ENCODE data around the gene FAM171A1. TPM values are rescaled to one million over a fixed set of nuclear protein-coding genes. Genes with fewer than 3 reads are reported as not detected.

FAM171A1 gene
- polyA plus RNA-seq, 1 donor (not counting 4 experiments of a cell fraction or from before 2014, with no cell fraction given) = 8.8 TPM

- dilution Hi-C loops (cut with MboI; ENCODE audit: extremely low pct_ligation_motif_present, low sequenced_read_pairs) = no loop called here
- H3K27me3 ChIP-seq (ENCODE audit: control insufficient read depth, extremely low read depth, insufficient read depth, low read length) = no peaks in the 10 kb centered on the region
These were observed 70.9 kb downstream of the FAM171A1 start for GRCh38 chr10:15300145-15300544.

GRCh38 chr10:15296701-15297100 is 74.4 kb downstream of the FAM171A1 start:
- DNase-seq (ENCODE audit: low read depth, low spot score) = no peak
- FAIRE-seq = no peak
- Histone ChIP-seq H3K4me2 (ENCODE audit: control insufficient read depth, extremely low read depth, insufficient read depth, low read depth, low read length) (no peak overlapping the region), H3K27ac (ENCODE audit: control insufficient read depth, insufficient read depth, low read length) (no peak overlapping the region), H3K36me3 (ENCODE audit: control insufficient read depth in 2 of 2, extremely low read depth in 1 of 2, insufficient read depth in 2 of 2, low read length in 2 of 2) (no peaks in the 10 kb centered on the region), H3K79me2 (ENCODE audit: control insufficient read depth, insufficient read depth, low read length) (no peaks in the 10 kb centered on the region), H3K9ac (ENCODE audit: control insufficient read depth, extremely low read depth, insufficient read depth, low read length) (no peak overlapping the region), H3K9me3 (ENCODE audit: control insufficient read depth, low read depth, low read length) (no peaks in the 10 kb centered on the region), H3K9me1 (ENCODE audit: control insufficient read depth, extremely low read depth, insufficient read depth, low read length) (no peaks in the 10 kb centered on the region), H4K20me1 (ENCODE audit: control insufficient read depth, extremely low read depth, insufficient read depth, low read length) (no peaks in the 10 kb centered on the region), H3K27me3 (ENCODE audit: control insufficient read depth, extremely low read depth, insufficient read depth, low read length) (no peaks in the 10 kb centered on the region), H3K4me1 (ENCODE audit: control insufficient read depth, extremely low read depth, insufficient read depth, low read length) (no peaks in the 10 kb centered on the region), H2AFZ (ENCODE audit: control insufficient read depth, low read length) (no peak overlapping the region), H3K4me3 (ENCODE audit: control insufficient read depth in 2 of 3, extremely low read depth in 1 of 3, insufficient read depth in 2 of 3, low read depth in 1 of 3, low read length in 3 of 3) (no peak overlapping the region)
- TF ChIP-seq EZH2 (IDR thresholded peaks at IDR 0.05; ENCODE audit: low read length) (no peak), CTCF (optimal IDR thresholded peaks at IDR 0.05 in 1 of 3, IDR thresholded peaks at IDR 0.05 in 1 of 3, conservative IDR thresholded peaks at IDR 0.05 in 1 of 3; ENCODE audit: extremely low read depth in 1 of 3, insufficient read depth in 2 of 3, low read length in 3 of 3) (no peak)
- dilution Hi-C loops (cut with MboI; ENCODE audit: extremely low pct_ligation_motif_present, low sequenced_read_pairs) = no loop called here

More at GRCh38 chr10:15300145-15300544, 70.9 kb downstream of the FAM171A1 start:
- H3K9ac ChIP-seq (ENCODE audit: control insufficient read depth, extremely low read depth, insufficient read depth, low read length) = no peak overlapping the region
- no peaks in the 10 kb centered on the region for H3K79me2 ChIP-seq (ENCODE audit: control insufficient read depth, insufficient read depth, low read length)
- no peak for TF ChIP-seq CTCF (optimal IDR thresholded peaks at IDR 0.05 in 1 of 3, IDR thresholded peaks at IDR 0.05 in 1 of 3, conservative IDR thresholded peaks at IDR 0.05 in 1 of 3; ENCODE audit: extremely low read depth in 1 of 3, insufficient read depth in 2 of 3, low read length in 3 of 3)
- TF ChIP-seq EZH2 (IDR thresholded peaks at IDR 0.05; ENCODE audit: low read length) = no peak
- H3K4me2 ChIP-seq (ENCODE audit: control insufficient read depth, extremely low read depth, insufficient read depth, low read depth, low read length) = no peak overlapping the region
- no peaks in the 10 kb centered on the region for H3K9me1 ChIP-seq (ENCODE audit: control insufficient read depth, extremely low read depth, insufficient read depth, low read length)
- H3K36me3 ChIP-seq (ENCODE audit: control insufficient read depth in 2 of 2, extremely low read depth in 1 of 2, insufficient read depth in 2 of 2, low read length in 2 of 2) = no peaks in the 10 kb centered on the region
- H3K4me3 ChIP-seq (ENCODE audit: control insufficient read depth in 2 of 3, extremely low read depth in 1 of 3, insufficient read depth in 2 of 3, low read depth in 1 of 3, low read length in 3 of 3) = no peak overlapping the region
- no peaks in the 10 kb centered on the region for H3K9me3 ChIP-seq (ENCODE audit: control insufficient read depth, low read depth, low read length)
- no peak overlapping the region for H3K27ac ChIP-seq (ENCODE audit: control insufficient read depth, insufficient read depth, low read length)
- H4K20me1 ChIP-seq (ENCODE audit: control insufficient read depth, extremely low read depth, insufficient read depth, low read length) = no peaks in the 10 kb centered on the region
- no peaks in the 10 kb centered on the region for H3K4me1 ChIP-seq (ENCODE audit: control insufficient read depth, extremely low read depth, insufficient read depth, low read length)
- DNase-seq (ENCODE audit: low read depth, low spot score) (no peak), FAIRE-seq (no peak)
- H2AFZ ChIP-seq (ENCODE audit: control insufficient read depth, low read length) = no peak overlapping the region
